Karpas-422 (cell line): ENCODE data around the gene STXBP1. TPM values are rescaled to one million over a fixed set of nuclear protein-coding genes. Genes with fewer than 3 reads are reported as not detected.

Source experiments
- DNase-seq: peaks from one replicate; pipeline ENCODE4 v3.0.0-alpha.2; 2015
- H2AFZ ChIP-seq: fragments of 200-600 bp; sonication (generic); 2 replicates; pipeline ENCODE4 v1.6.1; 2014; ENCODE audit warnings: antibody characterized with exemption, low read length, mixed read lengths
- H3K27ac ChIP-seq: fragments of 200-600 bp; sonication (generic); 2 replicates; pipeline ENCODE4 v1.5.1; 2014; ENCODE audit warnings: mild to moderate bottlenecking, low read length, moderate library complexity
- H3K27me3 ChIP-seq: fragments of 200-600 bp; sonication (generic); 2 replicates; pipeline ENCODE4 v1.6.1; 2014; ENCODE audit warnings: low read length, mixed read lengths
- H3K36me3 ChIP-seq: fragments of 200-600 bp; sonication (generic); 2 replicates; pipeline ENCODE4 v1.6.1; 2014; ENCODE audit warnings: low read length, mixed read lengths; ENCODE audit not compliant: insufficient read depth
- H3K4me1 ChIP-seq: fragments of 200-600 bp; sonication (generic); 2 replicates; pipeline ENCODE4 v1.6.1; 2014; ENCODE audit warnings: mild to moderate bottlenecking, low read length, mixed read lengths
- H3K4me2 ChIP-seq: fragments of 200-600 bp; sonication (generic); 2 replicates; pipeline ENCODE4 v1.6.1; 2014; ENCODE audit warnings: low read length, low read depth, mild to moderate bottlenecking; ENCODE audit not compliant: poor library complexity, severe bottlenecking
- H3K4me3 ChIP-seq: fragments of 200-600 bp; sonication (generic); 2 replicates; pipeline ENCODE4 v1.5.1; 2014; ENCODE audit warnings: mild to moderate bottlenecking, antibody characterized with exemption, low read length, mixed read lengths
- H3K79me2 ChIP-seq: fragments of 200-600 bp; sonication (generic); 2 replicates; pipeline ENCODE4 v1.6.1; 2014; ENCODE audit warnings: mild to moderate bottlenecking, low read length, mixed read lengths
- H3K9ac ChIP-seq: fragments of 200-600 bp; sonication (generic); 2 replicates; pipeline ENCODE4 v1.6.0; 2014; ENCODE audit warnings: low read length
- H3K9me2 ChIP-seq: fragments of 200-600 bp; sonication (generic), shearing (Covaris generic); replicated peaks from 2 replicates; pipeline ENCODE4 v1.6.0; 2014; ENCODE audit warnings: mild to moderate bottlenecking, low read length, moderate library complexity; ENCODE audit not compliant: insufficient read depth
- H3K9me3 ChIP-seq: fragments of 300-700, 200-600 bp; sonication (generic); 2 replicates; pipeline ENCODE4 v1.6.1; 2014; ENCODE audit warnings: low read length, mixed read lengths
- H4K20me1 ChIP-seq: fragments of 200-600 bp; sonication (generic); 2 replicates; pipeline ENCODE4 v1.6.1; 2014; ENCODE audit warnings: mild to moderate bottlenecking, antibody characterized with exemption, low read length, low read depth; ENCODE audit not compliant: insufficient read depth
- total RNA-seq: library from RNA; depleted of rRNA; stranded (reverse); fragments of >200 nt; shearing (Covaris generic); gene quantifications from 2 replicates; pipeline ENCODE4 v1.2.3, GENCODE V29; 2014; ENCODE audit warnings: low replicate concordance

The STXBP1 gene
- total RNA-seq, 1 experiment from 2014 or later, result 3.1 TPM

GRCh38 chr9:127647451-127647850 is 35.4 kb downstream of the STXBP1 start:
- no peaks in the 10 kb centered on the region for H4K20me1 ChIP-seq

GRCh38 chr9:127650518-127650917 is 38.4 kb downstream of the STXBP1 start:
- Histone ChIP-seq H3K4me1 (no peaks in the 10 kb centered on the region), H3K79me2 (no peaks in the 10 kb centered on the region), H3K4me3 (no peak overlapping the region), H4K20me1 (no peaks in the 10 kb centered on the region), H3K9me2 (no peaks in the 10 kb centered on the region), H3K9ac (no peak overlapping the region), H2AFZ (no peak overlapping the region), H3K36me3 (no peaks in the 10 kb centered on the region), H3K27ac (no peak overlapping the region), H3K27me3 (no peaks in the 10 kb centered on the region), H3K4me2 (no peak overlapping the region), H3K9me3 (no peaks in the 10 kb centered on the region)
- DNase-seq, result peak; percentile 6

More at GRCh38 chr9:127647451-127647850, 35.4 kb downstream of the STXBP1 start:
- Histone ChIP-seq H3K9me3 (no peaks in the 10 kb centered on the region), H2AFZ (no peak overlapping the region), H3K27me3 (no peaks in the 10 kb centered on the region), H3K27ac (no peak overlapping the region), H3K9me2 (no peaks in the 10 kb centered on the region), H3K4me2 (no peak overlapping the region), H3K9ac (no peak overlapping the region), H3K79me2 (no peaks in the 10 kb centered on the region), H3K4me1 (no peaks in the 10 kb centered on the region), H3K4me3 (no peak overlapping the region), H3K36me3 (no peaks in the 10 kb centered on the region)
- DNase-seq, result no peak

GRCh38 chr9:127651697-127652610 is 39.9 kb downstream of the STXBP1 start:
- peak; percentile 38 for DNase-seq
- Histone ChIP-seq H3K9me2 (no peaks in the 10 kb centered on the region), H3K27ac (no peak overlapping the region), H3K9me3 (no peaks in the 10 kb centered on the region), H3K27me3 (no peaks in the 10 kb centered on the region), H3K4me2 (no peak overlapping the region), H3K9ac (no peak overlapping the region), H3K79me2 (no peaks in the 10 kb centered on the region), H2AFZ (no peak overlapping the region), H3K36me3 (no peaks in the 10 kb centered on the region), H3K4me3 (no peak overlapping the region), H4K20me1 (no peaks in the 10 kb centered on the region), H3K4me1 (no peaks in the 10 kb centered on the region)

- H3K4me3 ChIP-seq, result no peak overlapping the region
- H3K4me2 ChIP-seq, result no peak overlapping the region
- peak; percentile 27 for DNase-seq
- H3K79me2 ChIP-seq, result no peaks in the 10 kb centered on the region
- H4K20me1 ChIP-seq, result no peaks in the 10 kb centered on the region
- no peak overlapping the region for H2AFZ ChIP-seq
- no peaks in the 10 kb centered on the region for H3K36me3 ChIP-seq
- H3K27me3 ChIP-seq, result no peaks in the 10 kb centered on the region
- H3K9ac ChIP-seq, result no peak overlapping the region
- H3K4me1 ChIP-seq, result no peaks in the 10 kb centered on the region
- no peak overlapping the region for H3K27ac ChIP-seq
- H3K9me2 ChIP-seq, result no peaks in the 10 kb centered on the region
- no peaks in the 10 kb centered on the region for H3K9me3 ChIP-seq
These were observed 40.7 kb downstream of the STXBP1 start for GRCh38 chr9:127652733-127653132.

GRCh38 chr9:127654619-127655018 is 42.5 kb downstream of the STXBP1 start:
- H3K36me3 ChIP-seq, result no peaks in the 10 kb centered on the region
- no peaks in the 10 kb centered on the region for H3K9me3 ChIP-seq
- no peaks in the 10 kb centered on the region for H3K27me3 ChIP-seq
- DNase-seq, result peak; percentile 16
- H3K79me2 ChIP-seq, result no peaks in the 10 kb centered on the region
- H2AFZ ChIP-seq, result no peak overlapping the region
- no peak overlapping the region for H3K9ac ChIP-seq
- no peaks in the 10 kb centered on the region for H4K20me1 ChIP-seq
- H3K9me2 ChIP-seq, result no peaks in the 10 kb centered on the region
- no peak overlapping the region for H3K27ac ChIP-seq
- no peaks in the 10 kb centered on the region for H3K4me1 ChIP-seq
- H3K4me2 ChIP-seq, result no peak overlapping the region
- H3K4me3 ChIP-seq, result no peak overlapping the region

- no peaks in the 10 kb centered on the region for H4K20me1 ChIP-seq
- no peak for DNase-seq
- H3K4me2 ChIP-seq, result no peak overlapping the region
- no peaks in the 10 kb centered on the region for H3K9me3 ChIP-seq
- H3K27me3 ChIP-seq, result no peaks in the 10 kb centered on the region
- no peaks in the 10 kb centered on the region; the same call in 1 of the 2 replicates for H3K36me3 ChIP-seq
- H3K9ac ChIP-seq, result no peak overlapping the region
- H3K79me2 ChIP-seq, result no peaks in the 10 kb centered on the region
- no peaks in the 10 kb centered on the region for H3K9me2 ChIP-seq
- H3K4me1 ChIP-seq, result no peaks in the 10 kb centered on the region
- H2AFZ ChIP-seq, result no peak overlapping the region
- no peak overlapping the region for H3K27ac ChIP-seq
- H3K4me3 ChIP-seq, result no peak overlapping the region
These were observed 46.4 kb downstream of the STXBP1 start for GRCh38 chr9:127658428-127658827.

GRCh38 chr9:127660886-127661741 is 49.0 kb downstream of the STXBP1 start:
- no peak overlapping the region for H3K4me2 ChIP-seq
- no peaks in the 10 kb centered on the region for H3K79me2 ChIP-seq
- peak; percentile 27 for DNase-seq
- no peaks in the 10 kb centered on the region for H4K20me1 ChIP-seq
- no peaks in the 10 kb centered on the region for H3K9me2 ChIP-seq
- H3K36me3 ChIP-seq, result no peaks in the 10 kb centered on the region; the same call in 1 of the 2 replicates
- H3K27me3 ChIP-seq, result no peaks in the 10 kb centered on the region
- H3K9ac ChIP-seq, result no peak overlapping the region
- H3K9me3 ChIP-seq, result no peaks in the 10 kb centered on the region
- no peak overlapping the region for H2AFZ ChIP-seq
- no peaks in the 10 kb centered on the region for H3K4me1 ChIP-seq
- H3K27ac ChIP-seq, result no peak overlapping the region
- H3K4me3 ChIP-seq, result no peak overlapping the region

- Histone ChIP-seq H2AFZ (no peak overlapping the region), H3K4me1 (no peaks in the 10 kb centered on the region), H3K9me3 (no peaks in the 10 kb centered on the region), H3K36me3 (no peaks in the 10 kb centered on the region; the same call in 1 of the 2 replicates), H3K4me2 (no peak overlapping the region), H4K20me1 (no peaks in the 10 kb centered on the region), H3K9me2 (no peaks in the 10 kb centered on the region), H3K79me2 (no peaks in the 10 kb centered on the region), H3K27me3 (no peaks in the 10 kb centered on the region), H3K9ac (no peak overlapping the region), H3K4me3 (no peak overlapping the region), H3K27ac (no peak overlapping the region)
- peak; percentile 12 for DNase-seq
These were observed 50.5 kb downstream of the STXBP1 start for GRCh38 chr9:127662617-127663016.
